ENCODE results near the gene MORN1. TPM values are rescaled to one million over a fixed set of nuclear protein-coding genes. Genes with fewer than 3 reads are reported as not detected.

MORN1 gene
- total and polyA plus RNA-seq, 9 of the 15 experiments (the other 6 are each of a cell fraction or from before 2014, with no cell fraction given), result 0.24 to 9.3 (median 4.2) TPM

DNA sequence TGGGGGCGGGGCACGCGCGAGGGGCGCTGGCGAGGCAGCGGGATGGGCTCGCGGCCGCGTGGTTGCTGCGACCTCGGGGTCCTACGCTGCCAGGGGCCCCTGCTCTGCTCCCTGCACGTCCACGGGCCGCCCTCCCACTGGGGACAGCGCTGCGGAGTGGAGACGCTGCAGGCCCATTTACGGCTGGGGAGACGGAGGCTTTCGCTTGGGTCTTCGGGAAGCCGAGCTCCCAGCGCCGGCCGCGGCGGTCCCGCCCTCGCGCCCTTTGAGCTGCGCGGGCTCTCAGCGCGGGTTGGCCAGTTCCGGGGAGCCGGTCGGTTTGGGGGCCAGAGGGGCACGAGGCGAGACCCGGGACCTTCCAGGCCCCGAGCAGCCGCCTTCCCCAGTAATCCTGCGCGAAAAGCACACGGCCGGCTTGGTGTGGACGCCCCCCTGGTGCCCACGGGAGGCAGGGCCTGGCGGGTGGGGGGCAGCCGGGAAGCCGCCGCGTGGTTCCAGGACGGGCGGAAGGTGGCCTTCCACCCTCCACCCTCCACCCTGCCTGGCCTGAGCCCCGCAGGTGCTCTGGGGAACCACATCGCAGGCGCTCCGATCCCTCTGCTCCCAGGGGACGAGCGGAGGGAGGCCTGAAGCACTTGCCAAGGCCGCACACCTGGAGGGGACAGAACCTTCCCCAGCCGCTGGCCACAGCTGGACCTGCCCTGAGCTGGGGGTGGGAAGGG, 21.6 kb upstream of the MORN1 start (continued):
- TF ChIP-seq, protein P1, sequence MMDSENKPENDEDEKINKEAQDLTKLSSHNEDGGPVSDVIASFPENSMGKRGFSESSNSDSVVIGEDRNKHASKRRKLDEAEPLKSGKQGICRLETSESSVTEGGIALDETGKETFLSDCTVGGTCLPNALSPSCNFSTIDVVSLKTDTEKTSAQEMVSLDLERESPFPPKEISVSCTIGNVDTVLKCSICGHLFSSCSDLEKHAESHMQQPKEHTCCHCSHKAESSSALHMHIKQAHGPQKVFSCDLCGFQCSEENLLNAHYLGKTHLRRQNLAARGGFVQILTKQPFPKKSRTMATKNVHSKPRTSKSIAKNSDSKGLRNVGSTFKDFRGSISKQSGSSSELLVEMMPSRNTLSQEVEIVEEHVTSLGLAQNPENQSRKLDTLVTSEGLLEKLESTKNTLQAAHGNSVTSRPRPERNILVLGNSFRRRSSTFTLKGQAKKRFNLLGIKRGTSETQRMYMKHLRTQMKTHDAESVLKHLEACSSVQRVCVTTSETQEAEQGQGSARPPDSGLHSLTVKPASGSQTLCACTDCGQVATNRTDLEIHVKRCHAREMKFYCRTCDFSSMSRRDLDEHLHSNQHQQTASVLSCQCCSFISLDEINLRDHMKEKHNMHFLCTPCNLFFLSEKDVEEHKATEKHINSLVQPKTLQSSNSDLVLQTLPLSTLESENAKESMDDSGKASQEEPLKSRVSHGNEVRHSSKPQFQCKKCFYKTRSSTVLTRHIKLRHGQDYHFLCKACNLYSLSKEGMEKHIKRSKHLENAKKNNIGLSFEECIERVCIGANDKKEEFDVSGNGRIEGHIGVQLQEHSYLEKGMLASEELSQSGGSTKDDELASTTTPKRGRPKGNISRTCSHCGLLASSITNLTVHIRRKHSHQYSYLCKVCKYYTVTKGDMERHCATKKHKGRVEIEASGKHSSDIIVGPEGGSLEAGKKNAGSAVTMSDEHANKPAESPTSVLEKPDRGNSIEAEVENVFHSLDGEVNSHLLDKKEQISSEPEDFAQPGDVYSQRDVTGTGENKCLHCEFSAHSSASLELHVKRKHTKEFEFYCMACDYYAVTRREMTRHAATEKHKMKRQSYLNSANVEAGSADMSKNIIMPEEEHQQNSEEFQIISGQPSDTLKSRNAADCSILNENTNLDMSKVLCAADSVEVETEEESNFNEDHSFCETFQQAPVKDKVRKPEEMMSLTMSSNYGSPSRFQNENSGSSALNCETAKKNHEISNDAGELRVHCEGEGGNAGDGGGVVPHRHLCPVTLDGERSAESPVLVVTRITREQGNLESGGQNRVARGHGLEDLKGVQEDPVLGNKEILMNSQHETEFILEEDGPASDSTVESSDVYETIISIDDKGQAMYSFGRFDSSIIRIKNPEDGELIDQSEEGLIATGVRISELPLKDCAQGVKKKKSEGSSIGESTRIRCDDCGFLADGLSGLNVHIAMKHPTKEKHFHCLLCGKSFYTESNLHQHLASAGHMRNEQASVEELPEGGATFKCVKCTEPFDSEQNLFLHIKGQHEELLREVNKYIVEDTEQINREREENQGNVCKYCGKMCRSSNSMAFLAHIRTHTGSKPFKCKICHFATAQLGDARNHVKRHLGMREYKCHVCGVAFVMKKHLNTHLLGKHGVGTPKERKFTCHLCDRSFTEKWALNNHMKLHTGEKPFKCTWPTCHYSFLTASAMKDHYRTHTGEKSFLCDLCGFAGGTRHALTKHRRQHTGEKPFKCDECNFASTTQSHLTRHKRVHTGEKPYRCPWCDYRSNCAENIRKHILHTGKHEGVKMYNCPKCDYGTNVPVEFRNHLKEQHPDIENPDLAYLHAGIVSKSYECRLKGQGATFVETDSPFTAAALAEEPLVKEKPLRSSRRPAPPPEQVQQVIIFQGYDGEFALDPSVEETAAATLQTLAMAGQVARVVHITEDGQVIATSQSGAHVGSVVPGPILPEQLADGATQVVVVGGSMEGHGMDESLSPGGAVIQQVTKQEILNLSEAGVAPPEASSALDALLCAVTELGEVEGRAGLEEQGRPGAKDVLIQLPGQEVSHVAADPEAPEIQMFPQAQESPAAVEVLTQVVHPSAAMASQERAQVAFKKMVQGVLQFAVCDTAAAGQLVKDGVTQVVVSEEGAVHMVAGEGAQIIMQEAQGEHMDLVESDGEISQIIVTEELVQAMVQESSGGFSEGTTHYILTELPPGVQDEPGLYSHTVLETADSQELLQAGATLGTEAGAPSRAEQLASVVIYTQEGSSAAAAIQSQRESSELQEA (IDR thresholded peaks at IDR 0.05; ENCODE audit: low read depth), result no peak
- TF ChIP-seq ZNF668 (CRISPR knock-in tag; IDR thresholded peaks at IDR 0.05) (no peak), CEBPB (tag; IDR thresholded peaks at IDR 0.05) (no peak), POLR3A (IDR thresholded peaks at IDR 0.05; ENCODE audit: borderline replicate concordance, extremely low read depth, insufficient read depth, insufficient read length) (no peak), FOXA3 (CRISPR knock-in tag; conservative IDR thresholded peaks at IDR 0.05 in 1 of 2, IDR thresholded peaks at IDR 0.05 in 1 of 2) (peak in 1 of 2 experiments; percentile 80; a peak in 1 of 4 replicates), SMARCC2 (IDR thresholded peaks at IDR 0.05; ENCODE audit: low read depth) (no peak), FOXK2 (conservative IDR thresholded peaks at IDR 0.05 in 1 of 2, IDR thresholded peaks at IDR 0.05 in 1 of 2; ENCODE audit: low read depth in 2 of 2) (no peak), GATA2 (CRISPR knock-in tag; IDR thresholded peaks at IDR 0.05) (no peak), MEF2A (IDR thresholded peaks at IDR 0.05; ENCODE audit: control insufficient read depth, low read depth, low read length) (no peak), CREB1 (IDR thresholded peaks at IDR 0.05) (no peak), CREB1 (CRISPR knock-in tag; IDR thresholded peaks at IDR 0.05) (no peak)
- TF ChIP-seq, protein P2, sequence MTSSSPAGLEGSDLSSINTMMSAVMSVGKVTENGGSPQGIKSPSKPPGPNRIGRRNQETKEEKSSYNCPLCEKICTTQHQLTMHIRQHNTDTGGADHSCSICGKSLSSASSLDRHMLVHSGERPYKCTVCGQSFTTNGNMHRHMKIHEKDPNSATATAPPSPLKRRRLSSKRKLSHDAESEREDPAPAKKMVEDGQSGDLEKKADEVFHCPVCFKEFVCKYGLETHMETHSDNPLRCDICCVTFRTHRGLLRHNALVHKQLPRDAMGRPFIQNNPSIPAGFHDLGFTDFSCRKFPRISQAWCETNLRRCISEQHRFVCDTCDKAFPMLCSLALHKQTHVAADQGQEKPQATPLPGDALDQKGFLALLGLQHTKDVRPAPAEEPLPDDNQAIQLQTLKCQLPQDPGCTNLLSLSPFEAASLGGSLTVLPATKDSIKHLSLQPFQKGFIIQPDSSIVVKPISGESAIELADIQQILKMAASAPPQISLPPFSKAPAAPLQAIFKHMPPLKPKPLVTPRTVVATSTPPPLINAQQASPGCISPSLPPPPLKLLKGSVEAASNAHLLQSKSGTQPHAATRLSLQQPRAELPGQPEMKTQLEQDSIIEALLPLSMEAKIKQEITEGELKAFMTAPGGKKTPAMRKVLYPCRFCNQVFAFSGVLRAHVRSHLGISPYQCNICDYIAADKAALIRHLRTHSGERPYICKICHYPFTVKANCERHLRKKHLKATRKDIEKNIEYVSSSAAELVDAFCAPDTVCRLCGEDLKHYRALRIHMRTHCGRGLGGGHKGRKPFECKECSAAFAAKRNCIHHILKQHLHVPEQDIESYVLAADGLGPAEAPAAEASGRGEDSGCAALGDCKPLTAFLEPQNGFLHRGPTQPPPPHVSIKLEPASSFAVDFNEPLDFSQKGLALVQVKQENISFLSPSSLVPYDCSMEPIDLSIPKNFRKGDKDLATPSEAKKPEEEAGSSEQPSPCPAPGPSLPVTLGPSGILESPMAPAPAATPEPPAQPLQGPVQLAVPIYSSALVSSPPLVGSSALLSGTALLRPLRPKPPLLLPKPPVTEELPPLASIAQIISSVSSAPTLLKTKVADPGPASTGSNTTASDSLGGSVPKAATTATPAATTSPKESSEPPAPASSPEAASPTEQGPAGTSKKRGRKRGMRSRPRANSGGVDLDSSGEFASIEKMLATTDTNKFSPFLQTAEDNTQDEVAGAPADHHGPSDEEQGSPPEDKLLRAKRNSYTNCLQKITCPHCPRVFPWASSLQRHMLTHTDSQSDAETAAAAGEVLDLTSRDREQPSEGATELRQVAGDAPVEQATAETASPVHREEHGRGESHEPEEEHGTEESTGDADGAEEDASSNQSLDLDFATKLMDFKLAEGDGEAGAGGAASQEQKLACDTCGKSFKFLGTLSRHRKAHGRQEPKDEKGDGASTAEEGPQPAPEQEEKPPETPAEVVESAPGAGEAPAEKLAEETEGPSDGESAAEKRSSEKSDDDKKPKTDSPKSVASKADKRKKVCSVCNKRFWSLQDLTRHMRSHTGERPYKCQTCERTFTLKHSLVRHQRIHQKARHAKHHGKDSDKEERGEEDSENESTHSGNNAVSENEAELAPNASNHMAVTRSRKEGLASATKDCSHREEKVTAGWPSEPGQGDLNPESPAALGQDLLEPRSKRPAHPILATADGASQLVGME (CRISPR knock-in tag; IDR thresholded peaks at IDR 0.05), result 0 out of 2 replicates have a peak, but pooled peaks have one; percentile 25

Data from K562 (cell line).